Activated T-cell treated with anti-CD3 and anti-CD28 coated beads, Interleukin-2, amount 50 U/mL, for 48 hours (primary cell): ENCODE measurements around the gene HOXC5.

ENCODE experiments used
- DNase-seq, 2 experiments: peaks; one replicate each; pipeline ENCODE4 v3.0.0-alpha.2; 2020

Gene HOXC5

DNA sequence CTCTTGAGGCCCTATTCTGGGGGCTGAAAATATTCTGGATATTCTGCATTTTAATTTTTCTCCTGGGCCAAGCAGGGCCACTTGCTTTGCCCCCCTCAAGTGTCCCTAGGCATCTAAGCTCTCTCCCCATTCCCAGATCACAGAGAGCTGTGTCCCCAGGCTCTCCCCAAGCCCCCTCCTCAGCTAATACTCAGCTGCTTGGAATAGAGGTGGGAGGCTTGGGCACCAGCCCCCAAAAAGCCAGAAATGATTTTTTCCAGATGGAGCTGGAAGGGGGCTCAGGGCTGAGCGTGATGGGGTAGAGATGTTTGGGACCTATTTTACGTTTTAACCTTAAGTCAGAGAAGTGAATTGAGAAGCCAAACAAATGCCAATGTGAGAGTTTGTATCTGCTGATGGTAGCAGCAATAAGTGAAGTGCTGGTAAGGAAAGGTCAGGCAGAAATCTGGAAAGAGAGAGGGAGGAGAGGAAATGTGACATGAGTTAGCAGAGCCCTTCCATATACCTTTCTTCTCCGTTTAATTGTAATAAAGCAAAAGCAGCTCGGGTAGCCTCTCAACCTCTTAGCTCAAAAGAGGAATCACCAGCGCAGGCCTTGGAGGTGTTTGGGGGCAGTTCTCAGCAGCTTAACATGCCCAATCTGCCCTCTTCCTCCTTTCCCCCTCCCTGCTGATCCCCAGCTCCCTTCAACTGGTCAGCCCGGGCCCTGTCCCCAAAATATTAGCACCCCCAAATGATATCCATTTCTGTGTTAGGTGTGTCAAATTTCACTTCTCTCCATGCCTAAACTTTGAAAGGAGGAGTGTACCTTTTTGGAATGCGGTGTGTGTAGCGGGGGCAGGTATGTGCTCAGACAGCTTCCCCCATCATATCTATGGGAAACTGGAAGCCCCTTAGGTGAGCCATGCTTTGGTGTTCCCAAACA is 9.6 kb upstream of the HOXC5 start:
- DNase-seq, result no peak

DNA sequence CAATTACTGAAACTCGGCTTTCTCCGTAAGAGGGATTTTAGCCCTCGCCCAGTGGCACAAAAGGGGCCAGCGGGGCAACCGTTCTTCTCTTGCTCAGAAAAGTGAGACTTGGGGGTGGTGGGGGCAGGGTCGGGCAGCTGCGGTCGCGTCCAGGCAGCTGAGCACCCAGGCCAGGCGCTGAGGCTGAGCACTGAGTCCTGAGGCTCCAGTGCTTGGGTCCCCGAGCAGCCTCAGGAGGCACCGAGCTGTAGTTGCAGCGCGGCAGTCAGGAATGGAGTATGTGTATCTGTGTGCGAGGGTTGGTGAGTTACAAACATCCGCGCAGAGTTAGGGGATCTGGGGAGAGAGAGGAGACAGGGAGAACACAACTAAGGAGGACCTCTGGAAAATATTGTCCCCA is 8.7 kb upstream of the HOXC5 start:
- no peak for DNase-seq

DNA sequence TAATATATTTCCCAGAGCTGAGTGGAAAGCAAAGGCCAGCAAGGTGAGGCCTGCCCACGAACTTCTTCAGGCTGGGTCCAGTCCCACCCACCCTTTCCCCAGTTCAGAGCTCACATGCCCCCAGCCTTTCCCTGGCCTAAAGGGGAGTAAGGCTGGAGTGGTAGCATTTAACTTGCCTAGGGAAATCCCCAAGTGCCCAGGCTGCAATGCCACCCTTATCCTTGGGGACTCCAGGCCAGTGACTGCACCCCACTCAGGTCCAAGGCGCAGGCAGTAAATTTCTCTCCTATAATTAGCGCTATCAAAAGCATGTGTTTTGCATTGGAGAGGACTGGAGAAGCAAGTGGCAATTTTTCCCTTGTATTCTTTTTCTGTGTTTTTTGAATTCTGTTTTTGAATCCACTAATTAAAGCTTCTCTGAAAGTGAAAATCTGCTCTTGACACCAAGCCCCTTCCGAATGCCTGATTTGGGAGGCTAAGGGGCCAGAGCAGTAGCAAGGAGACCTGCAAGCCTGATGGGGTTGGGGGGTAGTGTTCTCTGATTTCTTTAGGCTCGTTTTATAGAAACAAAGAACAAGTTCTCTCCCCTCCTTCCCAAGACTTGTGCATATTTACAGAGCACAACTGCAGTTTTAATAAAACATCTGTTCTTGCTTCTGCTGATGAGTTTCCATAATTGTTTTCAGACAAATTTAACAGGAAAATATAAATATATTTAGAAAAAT is 8.1 kb upstream of the HOXC5 start:
- no peak for DNase-seq

DNA sequence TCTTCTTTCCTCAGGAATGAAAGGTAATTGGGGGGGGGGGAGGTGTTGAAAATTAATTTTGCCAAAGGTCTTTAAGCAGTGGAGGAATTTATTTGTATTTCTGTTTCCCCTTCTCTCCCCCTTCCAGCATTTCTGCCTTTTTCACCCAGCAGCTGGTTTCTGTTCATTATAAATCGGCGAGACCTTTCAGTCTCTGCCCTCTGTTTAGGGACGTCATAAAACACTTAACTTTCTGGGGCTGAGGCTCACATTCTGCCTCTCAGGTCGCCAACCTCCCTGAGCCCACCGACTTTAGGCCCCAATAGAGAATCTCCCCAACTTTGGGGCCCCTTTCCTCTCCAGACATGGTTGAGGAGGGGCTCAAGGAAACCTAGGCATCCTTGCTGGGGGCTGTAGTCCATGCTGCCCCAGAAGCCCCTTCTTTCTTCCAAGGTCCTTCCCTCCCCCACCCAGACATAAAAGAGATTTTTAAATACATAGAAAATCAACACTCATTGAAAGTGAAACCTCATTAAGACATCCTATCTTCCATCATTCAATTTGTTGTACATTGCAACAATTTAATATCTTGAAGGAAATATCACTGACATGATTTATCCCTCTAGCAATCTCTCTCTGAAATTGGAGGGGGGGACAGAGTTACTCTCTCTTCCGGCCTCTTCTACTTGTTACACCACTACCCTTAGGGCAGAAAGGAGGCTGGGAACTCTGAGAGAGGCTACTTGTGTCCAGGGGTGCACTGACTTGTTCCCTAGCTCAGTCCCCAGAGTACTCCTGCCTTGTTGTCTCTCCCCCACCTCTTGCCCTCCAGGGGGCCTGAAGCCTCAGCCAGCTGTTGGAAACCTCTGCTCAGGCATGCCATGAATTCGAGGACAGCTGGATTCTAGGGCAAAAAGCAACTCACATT is 7.1 kb upstream of the HOXC5 start:
- DNase-seq, result no peak

DNA sequence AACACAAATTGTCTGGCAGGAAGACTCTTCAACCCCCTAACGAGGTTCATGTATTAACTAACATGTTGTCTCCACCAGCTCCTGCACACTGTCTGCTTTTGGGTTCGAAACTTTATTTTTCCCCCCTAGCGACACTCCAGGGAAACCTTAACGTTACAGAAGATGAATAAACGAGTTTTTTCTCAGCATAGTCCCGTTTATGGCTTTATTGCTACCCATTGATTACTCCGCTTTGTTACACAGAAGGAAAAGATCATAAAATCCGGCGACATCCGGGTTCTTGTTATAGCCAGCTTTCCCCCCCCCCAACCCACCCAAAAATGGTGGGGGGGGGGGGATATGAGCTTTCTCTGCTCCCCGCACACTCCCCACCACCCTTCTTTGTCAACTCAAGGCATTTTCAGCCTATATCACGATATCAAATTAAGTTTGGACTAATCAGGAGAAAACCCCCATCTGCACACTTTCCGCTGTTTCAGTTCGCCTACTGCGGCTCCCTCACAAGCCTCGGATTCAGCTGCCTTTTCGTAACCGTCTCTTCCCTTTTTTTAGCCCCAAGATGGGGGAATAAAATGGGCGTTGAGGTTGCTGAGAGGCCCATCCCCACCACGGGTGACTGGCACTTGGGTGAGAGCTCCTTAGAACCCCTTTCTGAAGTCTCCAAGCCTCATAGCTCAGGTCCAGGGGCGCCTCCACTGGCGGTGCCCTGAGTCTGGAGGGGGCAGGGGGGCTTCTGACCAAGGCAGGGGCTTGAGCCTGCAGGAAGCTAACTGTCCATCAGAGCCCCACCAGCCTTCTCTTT is 6.0 kb upstream of the HOXC5 start:
- DNase-seq, result no peak

DNA sequence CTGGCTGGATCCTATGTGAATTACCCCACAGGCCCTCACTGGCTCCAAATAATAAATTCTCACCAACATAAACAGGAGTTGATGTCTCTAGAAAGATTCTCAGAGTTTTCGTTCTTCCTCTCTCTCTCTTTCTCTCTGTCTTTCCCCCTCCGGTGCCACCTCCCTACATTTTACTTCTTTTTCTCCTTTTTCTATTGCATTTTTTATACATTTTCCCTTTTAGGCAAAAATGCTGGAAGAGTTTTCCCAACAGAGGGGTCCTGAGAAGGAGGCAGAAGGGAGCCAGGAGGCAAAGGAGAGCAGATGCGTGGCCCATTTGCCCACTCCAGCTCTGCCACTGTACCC is 5.4 kb upstream of the HOXC5 start:
- no peak for DNase-seq

DNA sequence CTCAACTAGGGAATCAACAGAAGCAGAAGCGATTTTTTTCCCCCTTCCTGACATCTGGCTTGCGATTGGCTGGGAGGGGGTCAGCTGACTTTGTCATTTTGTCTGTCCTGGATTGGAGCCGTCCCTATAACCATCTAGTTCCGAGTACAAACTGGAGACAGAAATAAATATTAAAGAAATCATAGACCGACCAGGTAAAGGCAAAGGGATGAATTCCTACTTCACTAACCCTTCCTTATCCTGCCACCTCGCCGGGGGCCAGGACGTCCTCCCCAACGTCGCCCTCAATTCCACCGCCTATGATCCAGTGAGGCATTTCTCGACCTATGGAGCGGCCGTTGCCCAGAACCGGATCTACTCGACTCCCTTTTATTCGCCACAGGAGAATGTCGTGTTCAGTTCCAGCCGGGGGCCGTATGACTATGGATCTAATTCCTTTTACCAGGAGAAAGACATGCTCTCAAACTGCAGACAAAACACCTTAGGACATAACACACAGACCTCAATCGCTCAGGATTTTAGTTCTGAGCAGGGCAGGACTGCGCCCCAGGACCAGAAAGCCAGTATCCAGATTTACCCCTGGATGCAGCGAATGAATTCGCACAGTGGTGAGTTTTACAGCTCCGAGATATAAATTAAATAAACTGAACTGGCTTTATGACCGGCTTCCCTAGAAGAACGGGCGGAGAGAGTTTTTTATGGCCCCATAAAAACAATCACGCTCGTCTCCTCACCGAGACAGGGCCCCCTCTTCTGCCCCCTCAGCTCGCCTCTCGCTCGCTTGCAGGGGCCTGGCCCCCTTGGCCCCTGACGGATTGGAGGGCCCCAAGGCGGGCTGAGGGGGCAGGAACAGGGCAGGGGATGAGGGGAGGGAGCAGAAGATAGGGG is 4.3 kb upstream of the HOXC5 start, which contains the start of gene HOXC6:
Gene HOXC6 (plus strand): TSS at position 127 of the 888 bp plus-strand sequence. CDS start 82 bp downstream, at position 209.
- DNase-seq, result peak in 1 of 2 experiments; percentile 30

DNA sequence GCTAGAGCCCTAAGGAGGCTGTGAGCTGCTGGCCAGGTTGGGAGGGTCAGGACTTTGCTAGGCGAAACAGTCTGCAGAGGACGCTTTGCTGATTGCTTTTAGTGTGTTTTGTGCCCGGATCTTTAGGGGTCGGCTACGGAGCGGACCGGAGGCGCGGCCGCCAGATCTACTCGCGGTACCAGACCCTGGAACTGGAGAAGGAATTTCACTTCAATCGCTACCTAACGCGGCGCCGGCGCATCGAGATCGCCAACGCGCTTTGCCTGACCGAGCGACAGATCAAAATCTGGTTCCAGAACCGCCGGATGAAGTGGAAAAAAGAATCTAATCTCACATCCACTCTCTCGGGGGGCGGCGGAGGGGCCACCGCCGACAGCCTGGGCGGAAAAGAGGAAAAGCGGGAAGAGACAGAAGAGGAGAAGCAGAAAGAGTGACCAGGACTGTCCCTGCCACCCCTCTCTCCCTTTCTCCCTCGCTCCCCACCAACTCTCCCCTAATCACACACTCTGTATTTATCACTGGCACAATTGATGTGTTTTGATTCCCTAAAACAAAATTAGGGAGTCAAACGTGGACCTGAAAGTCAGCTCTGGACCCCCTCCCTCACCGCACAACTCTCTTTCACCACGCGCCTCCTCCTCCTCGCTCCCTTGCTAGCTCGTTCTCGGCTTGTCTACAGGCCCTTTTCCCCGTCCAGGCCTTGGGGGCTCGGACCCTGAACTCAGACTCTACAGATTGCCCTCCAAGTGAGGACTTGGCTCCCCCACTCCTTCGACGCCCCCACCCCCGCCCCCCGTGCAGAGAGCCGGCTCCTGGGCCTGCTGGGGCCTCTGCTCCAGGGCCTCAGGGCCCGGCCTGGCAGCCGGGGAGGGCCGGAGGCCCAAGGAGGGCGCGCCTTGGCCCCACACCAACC is 3.1 kb upstream of the HOXC5 start:
- peak in 1 of 2 experiments; percentile 24 for DNase-seq

DNA sequence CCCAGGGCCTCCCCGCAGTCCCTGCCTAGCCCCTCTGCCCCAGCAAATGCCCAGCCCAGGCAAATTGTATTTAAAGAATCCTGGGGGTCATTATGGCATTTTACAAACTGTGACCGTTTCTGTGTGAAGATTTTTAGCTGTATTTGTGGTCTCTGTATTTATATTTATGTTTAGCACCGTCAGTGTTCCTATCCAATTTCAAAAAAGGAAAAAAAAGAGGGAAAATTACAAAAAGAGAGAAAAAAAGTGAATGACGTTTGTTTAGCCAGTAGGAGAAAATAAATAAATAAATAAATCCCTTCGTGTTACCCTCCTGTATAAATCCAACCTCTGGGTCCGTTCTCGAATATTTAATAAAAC is 2.4 kb upstream of the HOXC5 start:
- DNase-seq, result no peak

DNA sequence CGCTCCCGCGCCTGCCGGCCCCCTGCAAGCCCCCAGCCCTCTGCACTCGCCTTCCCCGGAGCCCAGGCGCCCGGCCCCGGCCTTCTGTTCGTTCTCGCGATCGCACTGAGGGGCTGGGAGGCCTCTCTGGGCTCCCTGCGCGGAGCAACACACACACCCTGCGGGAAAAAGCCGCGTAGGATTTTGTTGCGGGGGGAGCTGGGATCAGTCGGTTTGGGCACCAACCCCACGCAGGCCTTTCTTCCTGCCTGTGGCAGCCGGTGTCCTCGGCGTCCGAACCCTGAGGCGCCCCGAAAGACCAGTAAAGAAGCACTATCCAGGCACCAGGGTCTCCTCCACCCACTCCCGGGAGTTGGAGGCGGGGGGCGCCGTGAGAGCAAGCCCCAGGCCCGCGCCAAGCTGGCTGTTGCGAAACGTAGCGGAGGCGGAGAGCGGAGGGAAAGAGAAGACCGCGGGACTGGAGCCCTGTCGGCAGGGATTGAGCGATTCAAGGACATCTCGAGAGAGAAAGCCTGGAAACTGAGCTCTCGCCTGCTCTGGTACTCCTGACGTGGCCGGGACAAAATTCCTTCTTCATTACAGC is 1.9 kb upstream of the HOXC5 start:
- DNase-seq, result peak in 1 of 2 experiments; percentile 19

DNA sequence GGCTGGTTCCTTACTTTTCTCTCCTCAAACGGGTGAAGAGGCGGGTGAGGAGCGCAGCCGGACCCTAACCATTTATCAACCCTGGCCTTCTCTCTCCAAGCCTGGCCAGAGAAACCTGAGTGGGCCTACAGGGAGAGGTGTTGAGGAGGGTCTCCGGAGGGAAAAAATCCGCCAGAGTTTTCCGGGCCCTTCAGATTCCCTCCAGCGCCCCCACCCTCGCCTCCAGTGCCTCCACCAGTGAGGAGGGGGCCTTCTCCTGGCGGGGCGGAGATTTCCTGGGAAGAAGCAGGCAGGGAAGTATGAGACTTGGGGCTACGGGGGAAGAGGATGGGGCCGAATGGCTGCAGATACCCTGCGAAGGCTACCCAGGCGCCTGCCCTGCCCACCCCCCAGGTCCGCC is 1.4 kb upstream of the HOXC5 start:
- DNase-seq, result no peak

DNA sequence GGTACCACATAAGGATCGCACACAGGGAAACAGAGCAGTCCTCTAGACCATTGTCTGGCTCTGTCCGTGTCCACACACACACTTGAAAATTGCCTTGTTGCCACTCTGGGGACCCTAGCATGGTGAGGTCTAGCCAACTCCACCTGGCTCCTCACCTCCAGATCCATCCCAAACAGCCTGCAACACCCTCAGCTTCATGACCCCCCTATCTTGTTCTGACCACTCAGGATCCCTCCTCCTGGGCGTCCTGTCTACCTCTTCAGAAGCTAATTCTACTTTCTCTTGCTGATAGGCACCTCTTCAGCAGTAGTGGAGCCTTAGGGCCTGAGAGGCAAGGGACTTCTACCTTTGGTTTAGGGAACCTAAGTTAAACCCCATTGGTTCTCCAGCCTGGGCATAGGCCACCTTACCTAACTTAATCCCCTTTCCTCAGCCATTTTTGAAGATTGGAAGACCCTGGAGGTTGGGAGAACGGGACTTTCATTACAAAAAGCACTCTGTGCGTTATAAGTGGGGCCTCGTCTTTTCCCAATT is 697 bp upstream of the HOXC5 start:
- no peak for DNase-seq

DNA sequence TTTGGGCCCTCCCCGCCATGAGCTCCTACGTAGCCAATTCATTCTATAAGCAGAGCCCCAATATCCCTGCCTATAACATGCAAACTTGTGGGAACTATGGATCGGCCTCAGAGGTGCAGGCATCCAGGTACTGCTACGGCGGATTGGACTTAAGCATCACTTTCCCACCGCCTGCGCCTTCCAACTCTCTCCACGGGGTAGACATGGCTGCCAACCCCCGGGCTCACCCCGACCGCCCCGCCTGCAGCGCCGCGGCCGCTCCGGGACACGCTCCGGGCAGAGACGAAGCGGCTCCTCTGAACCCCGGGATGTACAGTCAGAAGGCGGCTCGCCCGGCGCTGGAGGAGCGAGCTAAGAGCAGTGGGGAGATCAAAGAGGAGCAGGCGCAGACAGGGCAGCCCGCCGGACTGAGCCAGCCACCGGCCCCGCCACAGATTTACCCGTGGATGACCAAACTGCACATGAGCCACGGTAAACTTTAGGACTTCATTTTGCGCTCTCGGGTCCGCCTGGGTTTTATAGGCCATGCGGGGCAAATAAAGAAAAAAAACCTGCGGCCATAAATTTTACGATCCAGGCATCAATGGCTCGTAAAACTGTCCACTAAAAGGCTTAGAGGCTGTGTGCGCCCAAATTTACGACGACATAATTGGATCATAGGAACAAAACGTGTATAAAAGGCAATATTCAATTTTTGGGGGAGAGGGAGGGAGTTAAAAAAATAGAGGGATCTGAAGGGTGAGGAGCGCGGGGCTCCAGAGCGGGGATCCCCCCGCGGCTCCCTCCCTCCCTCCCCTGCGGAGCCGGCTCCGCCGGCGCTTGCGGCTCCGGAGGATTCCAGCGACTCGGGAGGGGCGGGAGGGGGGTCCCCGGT is 493 bp downstream of the HOXC5 start:
- DNase-seq, result no peak

DNA sequence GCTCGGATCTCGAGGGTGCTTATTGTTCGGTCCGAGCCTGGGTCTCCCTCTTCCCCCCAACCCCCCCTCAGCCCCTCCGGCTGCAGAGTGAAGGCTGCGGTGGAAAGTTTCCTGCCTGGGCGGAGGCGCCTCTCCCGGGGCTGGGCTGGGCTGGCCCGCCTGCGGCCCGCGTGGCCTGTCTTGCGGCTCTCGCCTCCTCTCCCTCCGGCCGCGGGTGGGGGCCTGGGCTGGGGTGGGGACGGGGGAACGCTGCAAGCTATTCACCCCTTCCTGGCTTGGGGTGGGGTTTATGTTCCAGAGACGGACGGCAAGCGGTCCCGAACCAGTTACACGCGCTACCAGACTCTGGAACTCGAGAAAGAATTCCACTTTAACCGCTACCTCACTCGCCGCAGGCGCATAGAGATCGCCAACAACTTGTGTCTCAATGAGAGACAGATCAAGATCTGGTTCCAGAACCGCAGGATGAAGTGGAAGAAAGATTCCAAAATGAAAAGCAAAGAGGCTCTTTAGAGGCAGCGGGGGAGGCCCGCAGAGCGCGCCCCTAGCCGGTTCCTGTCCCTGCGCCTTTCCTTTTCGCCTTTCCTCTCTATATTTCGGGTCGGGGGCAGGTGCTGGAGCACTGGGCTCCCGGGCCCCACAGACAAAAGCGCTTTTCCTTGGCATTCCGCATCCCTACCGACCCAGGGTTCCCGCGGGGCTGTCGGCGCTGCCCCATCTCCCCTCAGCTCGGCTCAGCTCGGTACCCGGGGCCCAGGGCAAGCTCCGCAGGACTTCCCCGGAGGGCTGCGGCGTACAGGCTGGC is 1.3 kb downstream of the HOXC5 start:
- DNase-seq, result no peak

DNA sequence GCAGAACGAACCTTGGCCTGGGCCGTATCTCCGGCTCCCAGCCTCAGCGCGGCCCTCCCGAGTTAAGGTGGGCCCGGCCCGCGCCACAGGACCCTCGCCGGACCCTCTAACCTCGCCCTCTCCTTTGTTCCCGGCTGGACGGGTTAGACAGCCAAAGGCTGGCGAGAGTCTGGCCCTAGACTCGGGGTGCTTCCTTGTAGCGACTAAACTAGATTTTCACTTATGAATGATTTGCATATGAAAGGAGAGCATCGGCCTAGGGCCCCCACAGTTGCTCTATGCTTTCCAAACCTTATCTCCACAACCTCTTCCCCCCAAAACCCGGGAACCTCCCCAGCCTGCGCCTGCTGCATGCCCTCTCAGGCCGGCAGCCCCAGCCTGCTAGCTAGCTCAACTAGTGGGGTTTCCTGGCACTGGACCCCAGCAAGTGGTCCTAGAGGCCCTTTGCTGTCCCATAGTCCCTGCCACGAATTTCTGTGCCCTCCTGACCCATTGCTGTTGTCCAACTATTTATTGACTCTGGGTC is 2.0 kb downstream of the HOXC5 start:
- DNase-seq, result no peak

DNA sequence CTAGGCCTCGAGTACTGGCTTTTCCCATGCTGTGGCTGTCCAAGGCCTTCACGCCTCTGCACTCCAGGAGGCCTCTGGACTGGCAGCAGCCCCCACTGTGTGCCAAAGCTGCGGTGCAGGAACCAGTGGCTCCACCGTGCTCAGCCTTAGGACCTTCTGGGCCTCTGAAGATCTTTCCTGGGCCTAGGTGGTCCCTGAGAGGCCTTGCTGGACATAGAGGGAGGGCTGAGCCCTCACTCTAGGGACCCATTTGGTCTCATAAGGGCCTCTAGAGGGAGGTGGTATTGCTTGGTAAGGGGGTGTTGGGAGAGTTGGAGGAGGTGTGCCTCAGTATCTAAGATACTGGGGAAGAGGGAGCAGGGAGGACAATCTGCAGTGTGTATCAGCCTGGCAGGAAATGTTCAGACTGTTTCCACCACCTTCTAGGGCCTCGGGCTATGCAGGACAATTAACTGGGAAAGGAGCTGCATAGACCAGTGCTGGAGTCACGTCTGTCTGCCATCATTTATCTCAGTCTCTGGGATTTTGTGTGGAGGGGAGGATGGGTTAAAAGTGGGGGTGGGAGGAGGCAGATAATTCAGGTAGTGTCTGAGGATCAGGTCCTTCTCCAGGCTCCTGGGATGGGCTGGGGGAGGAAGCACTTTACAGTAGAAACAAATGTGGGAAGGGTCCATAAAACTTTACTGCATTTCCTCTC is 2.9 kb downstream of the HOXC5 start:
- DNase-seq, result no peak
